Suppressor macrophage treated with lipopolysaccharide for 1 hour (primary cell): ENCODE data around the gene TMEM117.
A peak's percentile ranks its signal among the peaks of the same experiment; 100 is the strongest.
"Not testable (repeated sequence)": the region's sequence is repeated elsewhere in the genome, so short reads cannot be mapped to it uniquely, and the experiment has no call there.

Source experiments
- DNase-seq, 3 donors: peaks; one replicate each; pipeline ENCODE4 v3.0.0-alpha.2; 2020 to 2022

Gene TMEM117

DNA sequence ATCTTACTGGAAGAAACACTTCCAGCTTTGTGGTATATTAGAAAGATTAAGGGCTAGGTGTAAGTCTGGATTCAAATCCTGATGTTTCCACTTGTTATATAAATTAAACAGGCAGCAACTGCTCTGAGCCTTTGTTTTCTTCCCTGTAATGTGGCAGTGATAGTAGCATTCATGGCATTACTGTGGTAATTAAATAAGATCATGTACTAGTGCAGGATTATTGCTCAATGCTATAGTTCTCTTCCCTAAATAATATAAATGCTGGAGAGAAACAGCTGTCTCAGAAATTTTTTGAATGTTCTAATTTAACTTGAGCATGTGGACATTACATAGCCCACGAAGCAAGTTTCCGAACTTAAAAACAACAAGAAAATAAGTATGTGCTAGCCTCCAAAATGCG is 5.4 kb downstream of the TMEM117 start:
- peak in 1 of 3 donors; percentile 20 for DNase-seq

GRCh38 chr12:43842259-43842658 is 6.4 kb downstream of the TMEM117 start:
- DNase-seq, result no peak

DNA sequence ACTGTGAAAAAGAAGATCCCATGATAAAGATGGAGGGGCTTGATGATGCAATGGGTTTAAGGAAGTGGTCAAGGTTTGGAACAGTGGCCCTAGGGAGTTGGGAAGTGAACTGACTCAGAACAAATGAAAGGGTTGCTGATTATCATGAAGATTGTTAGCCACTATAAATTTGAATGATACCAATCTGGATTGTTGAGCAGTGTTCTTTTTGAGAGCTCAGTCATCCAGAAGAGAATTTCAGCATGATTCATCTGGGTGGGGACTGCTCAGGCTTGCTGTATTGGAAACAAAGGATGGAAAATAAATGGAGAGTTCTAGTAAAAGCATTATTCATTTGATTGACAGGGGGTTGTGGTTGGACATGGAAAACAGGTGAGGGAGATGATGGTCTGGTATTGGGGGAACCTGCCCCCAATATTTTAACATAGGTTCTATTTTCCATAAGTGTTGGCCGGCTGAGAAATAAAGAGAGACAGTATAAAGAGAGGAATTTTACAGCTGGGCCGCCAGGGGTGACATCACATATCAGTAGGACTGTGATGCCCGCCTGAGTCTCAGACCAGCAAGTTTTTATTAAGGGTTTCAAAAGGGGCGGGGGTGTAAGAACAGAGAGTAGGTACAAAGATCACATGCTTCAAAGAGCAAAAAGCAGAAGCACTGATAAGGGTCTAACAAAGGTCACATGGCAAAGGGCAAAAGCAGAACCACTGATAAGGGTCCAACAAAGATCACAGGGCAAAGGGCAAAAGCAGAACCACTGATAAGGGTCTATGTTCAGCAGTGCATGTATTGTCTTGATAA is 11.7 kb downstream of the TMEM117 start:
- DNase-seq, result not testable (repeated sequence)

GRCh38 chr12:43848226-43848507 is 12.3 kb downstream of the TMEM117 start:
- no peak for DNase-seq

DNA sequence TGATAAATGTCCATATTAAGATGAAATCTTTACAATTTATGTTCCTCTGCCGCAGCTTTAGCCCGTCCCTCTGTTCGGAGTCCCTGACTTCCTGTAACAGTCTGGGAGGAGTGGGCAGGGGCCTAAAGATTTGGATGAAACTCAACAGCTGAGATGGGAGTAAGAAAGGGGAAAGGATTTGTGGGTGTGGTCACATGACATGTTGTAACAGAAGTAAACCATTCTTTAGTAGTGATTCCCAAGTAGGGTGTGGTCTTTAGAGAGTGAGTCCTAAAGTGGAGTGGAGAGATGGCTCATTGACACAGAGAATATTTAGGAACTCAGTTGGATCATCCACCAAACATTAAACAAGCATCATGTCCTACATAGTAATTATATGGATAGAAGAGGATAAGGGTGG is 12.9 kb downstream of the TMEM117 start:
- no peak for DNase-seq

- DNase-seq, result no peak
Measured at GRCh38 chr12:43852744-43853143, 16.9 kb downstream of the TMEM117 start.

DNA sequence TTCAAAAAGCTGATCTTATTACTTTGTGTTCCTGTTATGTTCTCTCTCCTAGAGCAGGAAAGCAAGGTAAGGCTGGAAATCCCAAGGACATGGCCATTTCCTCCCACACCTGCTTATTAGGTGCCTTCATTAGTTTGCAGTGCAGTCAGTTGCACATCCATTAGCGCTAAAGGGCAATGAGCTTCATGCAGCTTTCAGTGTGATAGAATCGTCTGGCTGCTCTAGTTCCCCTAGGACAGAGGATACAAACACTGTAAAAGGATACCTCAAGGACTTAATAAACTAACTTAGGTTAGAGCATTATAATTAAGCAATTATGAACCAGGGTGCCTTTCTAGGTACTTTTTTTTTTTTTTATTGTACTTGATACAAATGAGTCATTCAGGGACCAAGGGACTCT is 21.1 kb downstream of the TMEM117 start:
- no peak for DNase-seq

DNA sequence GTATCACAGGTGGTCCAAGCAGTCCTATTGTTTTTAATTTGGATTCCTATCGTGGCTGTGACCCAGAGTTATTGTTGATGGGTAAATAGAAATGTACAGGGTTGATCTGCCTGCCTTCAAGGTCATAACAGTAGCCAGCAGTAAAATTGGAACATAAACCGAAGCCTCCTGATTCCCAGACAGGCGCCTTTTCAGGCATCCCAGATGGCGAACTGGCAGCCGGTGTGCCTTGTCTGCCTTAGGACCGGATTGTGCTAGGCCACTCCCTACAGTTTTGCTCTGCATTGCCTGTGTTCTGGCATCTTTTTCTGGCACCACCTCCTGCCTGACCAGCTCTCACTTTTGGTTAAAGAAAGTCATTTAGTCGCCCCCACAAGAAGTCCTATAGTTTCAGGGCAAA is 22.2 kb downstream of the TMEM117 start:
- no peak for DNase-seq

GRCh38 chr12:43858991-43859390 is 23.1 kb downstream of the TMEM117 start:
- DNase-seq, result no peak

DNA sequence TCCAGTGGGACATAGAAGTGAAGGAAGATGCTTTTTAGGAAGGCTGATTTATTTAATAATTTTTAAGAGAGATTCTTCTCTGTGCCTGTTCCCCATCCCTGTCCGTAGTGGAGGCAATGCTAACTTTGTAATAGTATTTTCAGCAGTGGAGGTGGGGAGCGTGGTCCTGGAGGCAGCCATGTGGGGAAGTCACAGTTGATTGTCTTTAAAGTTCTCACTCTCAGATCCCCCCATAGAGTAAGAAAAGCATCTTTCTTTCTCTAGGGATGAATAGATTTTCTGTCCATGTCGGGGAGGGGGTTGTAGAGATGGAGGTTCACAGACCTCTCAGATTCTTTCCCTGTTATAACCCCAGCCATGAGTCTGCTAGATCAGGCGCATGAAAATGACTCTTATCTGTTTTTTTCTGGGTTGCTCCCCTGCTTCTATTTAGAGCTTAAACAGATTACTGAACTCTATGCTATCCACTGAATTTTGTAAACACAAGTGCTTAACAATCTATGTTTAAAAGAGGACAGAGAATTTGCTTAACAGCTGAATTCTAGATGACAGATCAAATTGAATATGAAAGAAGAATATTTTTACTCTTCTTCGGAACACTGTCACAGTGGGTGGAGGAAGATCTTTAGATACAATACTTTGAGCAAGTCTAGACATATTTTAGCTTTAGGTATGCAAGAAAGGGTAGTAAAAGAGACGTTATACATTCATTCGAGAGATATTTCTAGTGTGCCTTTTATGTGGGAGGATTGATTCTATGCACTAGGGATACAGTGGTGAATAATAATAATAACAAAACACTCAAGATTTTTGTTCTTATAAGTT is 25.3 kb downstream of the TMEM117 start:
- no peak for DNase-seq

- no peak for DNase-seq
Measured at GRCh38 chr12:43861840-43862150, 25.9 kb downstream of the TMEM117 start.

DNA sequence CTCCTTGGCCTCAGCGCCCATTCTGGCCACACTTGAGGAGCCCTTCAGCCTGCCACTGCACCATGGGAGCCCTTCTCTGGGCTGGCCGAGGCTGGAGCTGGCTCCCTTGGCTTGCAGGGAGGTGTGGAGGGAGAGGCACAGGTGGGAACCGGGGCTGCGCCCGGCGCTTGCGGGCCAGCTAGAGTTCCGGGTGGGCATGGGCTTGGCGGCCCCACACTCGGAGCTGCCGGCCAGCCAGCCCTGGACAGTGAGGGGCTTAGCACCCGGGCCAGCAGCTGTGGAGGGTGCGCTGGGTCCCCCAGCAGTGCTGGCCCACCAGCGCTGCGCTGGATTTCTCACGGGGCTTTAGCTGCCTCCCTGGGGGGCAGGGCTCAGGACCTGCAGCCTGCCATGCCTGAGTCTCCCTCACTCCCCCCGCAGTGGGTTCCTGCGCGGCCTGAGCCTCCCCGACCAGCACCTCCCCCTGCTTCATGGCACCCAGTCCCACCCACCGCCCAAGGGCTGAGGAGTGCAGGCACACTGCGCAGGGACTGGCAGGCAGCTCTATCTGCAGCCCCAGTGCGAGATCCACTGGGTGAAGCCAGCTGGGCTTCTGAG is 28.0 kb downstream of the TMEM117 start:
- no peak for DNase-seq

- DNase-seq, result not testable (repeated sequence)
Measured at GRCh38 chr12:43864557-43864956, 28.7 kb downstream of the TMEM117 start.

DNA sequence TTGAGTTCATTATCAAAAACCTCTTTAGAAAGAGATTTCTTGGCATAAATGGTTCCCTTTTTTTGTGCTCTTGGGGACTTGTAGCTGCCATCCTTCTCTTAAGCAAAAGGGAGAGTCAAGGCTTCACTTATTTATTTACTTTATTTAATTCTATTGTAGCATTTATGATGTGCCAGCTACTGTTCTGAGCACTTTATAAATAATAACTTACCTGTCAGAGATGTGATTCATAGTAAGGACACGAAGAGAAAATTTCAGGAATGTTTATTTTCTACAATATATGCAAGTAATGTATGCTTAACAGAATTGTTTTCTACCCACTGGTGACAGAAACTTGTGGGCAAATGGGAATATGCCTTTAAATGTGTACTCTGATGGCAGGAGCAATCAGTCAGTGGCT is 33.3 kb downstream of the TMEM117 start:
- no peak for DNase-seq

- DNase-seq, result not testable (repeated sequence)
Measured at GRCh38 chr12:43869765-43870164, 33.9 kb downstream of the TMEM117 start.

GRCh38 chr12:43871258-43871657 is 35.4 kb downstream of the TMEM117 start:
- not testable (repeated sequence) for DNase-seq

DNA sequence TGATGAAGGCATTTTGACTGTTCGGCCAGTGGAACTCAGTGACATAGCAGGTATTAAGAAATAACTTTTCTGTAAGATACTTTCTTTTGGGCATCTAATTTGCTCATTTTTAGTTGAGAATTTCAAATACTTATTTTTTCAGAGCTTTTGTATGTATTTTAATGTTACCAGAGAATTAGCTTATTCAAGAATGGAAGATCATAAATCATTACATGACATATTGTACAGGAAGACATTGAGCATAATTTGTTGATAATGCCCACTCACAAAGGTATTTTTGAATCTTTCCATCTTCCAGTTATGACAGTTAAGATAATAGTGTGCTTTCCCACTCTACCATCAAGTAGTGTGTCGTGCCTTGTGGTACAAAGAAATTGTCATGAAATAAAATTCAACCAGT is 36.5 kb downstream of the TMEM117 start:
- DNase-seq, result no peak

GRCh38 chr12:43878050-43878449 is 42.2 kb downstream of the TMEM117 start:
- DNase-seq, result no peak

- no peak for DNase-seq
Measured at GRCh38 chr12:43880547-43880946, 44.7 kb downstream of the TMEM117 start.

- DNase-seq, result peak; percentile 64 to 75 (median 64)
Measured at GRCh38 chr12:43882578-43883178, 46.8 kb downstream of the TMEM117 start.

DNA sequence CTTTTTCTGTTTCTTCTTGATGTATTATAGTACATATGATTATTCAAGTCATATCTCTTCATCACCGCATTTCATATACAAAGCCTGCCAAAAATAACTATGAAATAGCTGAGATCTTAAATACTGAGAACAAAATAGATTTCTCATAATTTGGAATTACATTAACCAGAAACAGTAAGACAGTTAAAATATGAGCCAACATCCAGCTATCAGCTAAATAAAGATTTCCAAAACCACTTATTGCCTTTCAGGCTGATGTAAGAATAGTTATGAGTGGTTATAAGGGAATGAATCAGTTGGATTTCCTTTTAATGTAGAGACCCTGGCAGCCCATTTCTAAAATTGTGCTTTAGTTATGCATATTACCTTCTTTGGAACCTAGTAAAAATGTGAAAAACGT is 47.4 kb downstream of the TMEM117 start:
- DNase-seq, result no peak

DNA sequence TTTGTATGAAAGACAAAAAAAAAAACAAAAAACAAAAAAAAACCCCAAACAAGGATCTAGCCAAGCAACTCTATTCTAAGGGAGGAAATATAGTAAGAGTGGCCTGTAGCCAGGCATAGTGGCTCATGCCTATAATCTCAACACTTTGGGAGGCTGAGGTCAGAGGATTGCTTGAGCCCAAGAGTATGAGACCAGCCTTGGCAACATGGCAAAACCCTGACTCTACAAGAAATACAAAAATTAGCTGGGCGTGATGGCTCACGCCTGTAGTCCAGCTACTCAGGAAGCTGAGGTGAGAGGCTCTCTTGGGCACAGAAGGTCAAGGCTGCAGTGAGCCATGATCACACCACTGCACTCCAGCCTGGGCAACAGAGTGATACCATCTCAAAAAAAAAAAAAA is 47.9 kb downstream of the TMEM117 start:
- no peak for DNase-seq

- DNase-seq, result no peak
Measured at GRCh38 chr12:43884683-43885410, 49.0 kb downstream of the TMEM117 start.
